Measurements from ENCODE around the gene ST6GALNAC3. TPM values are rescaled to one million over a fixed set of nuclear protein-coding genes. Genes with fewer than 3 reads are reported as not detected.

Gene ST6GALNAC3
- polyA plus RNA-seq, 3 donors: 63.8 to 87.0 (median 78.0) TPM

DNA sequence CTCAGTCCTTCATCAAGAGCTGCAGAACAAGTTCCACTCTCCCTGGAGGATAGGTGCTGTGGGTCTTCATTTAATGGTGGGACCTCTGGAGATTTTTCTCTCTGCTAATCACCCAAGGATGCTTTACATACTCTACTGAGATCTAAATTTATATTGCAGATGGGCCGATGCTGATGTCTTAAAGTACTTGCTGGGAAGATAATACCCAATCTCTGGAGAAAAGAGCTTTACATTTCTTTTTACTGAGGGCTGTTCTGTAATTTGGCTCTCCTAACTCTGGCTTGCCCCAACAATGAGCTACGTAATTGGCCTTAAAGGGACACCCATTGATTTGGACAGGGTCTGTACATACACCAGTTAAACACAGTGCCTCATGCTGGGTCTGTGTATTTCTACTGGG is 86.9 kb downstream of the ST6GALNAC3 start:
- no peak for DNase-seq (ENCODE audit: extremely low read depth in 1 of 11, low read depth in 9 of 11, low spot score in 4 of 11)

- DNase-seq (ENCODE audit: extremely low read depth in 1 of 11, low read depth in 9 of 11, low spot score in 4 of 11): no peak
Observed at GRCh38 chr1:76162254-76162653, 87.7 kb downstream of the ST6GALNAC3 start.

DNA sequence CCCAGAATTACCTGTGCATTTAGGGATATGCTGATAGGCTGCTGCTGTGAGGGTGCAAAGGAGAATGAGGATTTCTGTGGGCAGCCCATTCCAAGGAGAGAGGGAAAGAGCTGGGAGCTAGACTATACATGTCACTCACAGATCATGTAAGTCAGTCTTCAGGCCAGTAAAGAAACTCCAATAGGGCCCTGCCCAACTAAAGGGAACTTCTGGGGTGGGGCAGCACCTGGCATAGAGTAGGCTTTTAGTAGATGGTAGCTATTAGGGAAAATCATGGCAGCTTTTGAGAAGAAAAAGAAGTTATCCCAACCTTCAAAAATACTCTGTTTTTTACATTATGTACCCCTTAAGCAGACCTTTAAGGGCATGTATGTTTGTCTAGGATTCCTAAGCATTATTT is 89.6 kb downstream of the ST6GALNAC3 start:
- DNase-seq (ENCODE audit: extremely low read depth in 1 of 11, low read depth in 9 of 11, low spot score in 4 of 11): no peak

DNA sequence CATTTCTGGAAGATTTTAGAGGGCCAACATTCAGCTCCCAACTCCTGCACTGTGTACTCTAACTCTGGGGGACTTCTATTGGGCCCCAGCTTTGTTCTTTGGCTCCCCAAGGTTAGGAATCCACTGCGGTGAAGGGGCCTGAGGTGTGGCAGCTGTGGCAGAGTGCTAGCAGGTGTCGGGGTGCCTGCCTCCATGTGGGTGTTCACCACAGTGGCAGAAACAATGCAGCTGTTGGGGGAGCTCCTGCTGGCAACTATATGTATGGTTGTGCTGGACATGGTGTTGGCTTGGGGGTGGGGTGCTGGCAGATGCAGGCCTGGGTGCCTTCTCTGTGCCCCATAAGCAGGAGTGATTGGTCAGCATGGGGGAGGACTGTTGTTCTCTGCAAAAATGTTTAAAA is 95.5 kb downstream of the ST6GALNAC3 start:
- DNase-seq (ENCODE audit: extremely low read depth in 1 of 11, low read depth in 9 of 11, low spot score in 4 of 11): no peak

- no peak for DNase-seq (ENCODE audit: extremely low read depth in 1 of 11, low read depth in 9 of 11, low spot score in 4 of 11)
Observed at GRCh38 chr1:76170513-76170912, 96.0 kb downstream of the ST6GALNAC3 start.

DNA sequence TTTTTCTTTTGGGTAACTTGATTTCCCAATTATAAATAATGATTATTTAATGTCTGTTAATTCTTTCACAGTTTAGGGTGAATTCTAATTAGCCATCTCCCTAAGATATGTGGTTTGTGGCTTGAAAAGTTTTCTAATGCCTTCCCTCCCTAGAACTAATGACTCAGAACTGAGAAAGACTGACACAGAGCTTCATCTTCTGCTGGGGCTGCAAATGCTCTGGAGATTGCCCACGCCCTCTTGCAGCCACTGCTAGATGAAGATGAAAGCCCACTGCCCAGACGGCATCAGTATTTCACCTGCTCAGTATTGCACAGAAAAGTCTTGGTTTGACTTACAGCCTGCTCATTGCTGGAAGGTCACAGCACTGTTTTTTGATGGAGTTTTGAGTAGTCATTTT is 101.5 kb downstream of the ST6GALNAC3 start:
- DNase-seq (ENCODE audit: extremely low read depth in 1 of 11, low read depth in 9 of 11, low spot score in 4 of 11): no peak

DNA sequence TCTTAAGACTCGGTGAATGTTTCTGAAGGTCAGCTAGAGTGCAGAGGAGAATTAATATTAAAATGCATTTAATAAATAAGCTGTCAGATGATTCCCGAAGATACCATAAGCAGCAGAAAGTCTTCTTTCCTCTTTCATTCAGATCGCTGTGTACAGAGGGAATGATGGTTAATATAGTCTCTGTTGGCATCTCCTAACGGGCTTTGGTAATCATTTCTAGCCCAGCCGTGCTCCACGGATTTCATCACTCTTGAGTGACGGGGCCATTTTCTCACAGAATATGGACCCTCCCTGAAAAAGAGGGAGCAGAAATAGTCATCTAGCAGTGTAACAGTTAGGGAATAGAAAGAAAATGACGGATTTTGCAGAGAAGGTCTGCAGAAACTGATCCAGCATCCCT is 103.1 kb downstream of the ST6GALNAC3 start:
- no peak for DNase-seq (ENCODE audit: extremely low read depth in 1 of 11, low read depth in 9 of 11, low spot score in 4 of 11)

DNA sequence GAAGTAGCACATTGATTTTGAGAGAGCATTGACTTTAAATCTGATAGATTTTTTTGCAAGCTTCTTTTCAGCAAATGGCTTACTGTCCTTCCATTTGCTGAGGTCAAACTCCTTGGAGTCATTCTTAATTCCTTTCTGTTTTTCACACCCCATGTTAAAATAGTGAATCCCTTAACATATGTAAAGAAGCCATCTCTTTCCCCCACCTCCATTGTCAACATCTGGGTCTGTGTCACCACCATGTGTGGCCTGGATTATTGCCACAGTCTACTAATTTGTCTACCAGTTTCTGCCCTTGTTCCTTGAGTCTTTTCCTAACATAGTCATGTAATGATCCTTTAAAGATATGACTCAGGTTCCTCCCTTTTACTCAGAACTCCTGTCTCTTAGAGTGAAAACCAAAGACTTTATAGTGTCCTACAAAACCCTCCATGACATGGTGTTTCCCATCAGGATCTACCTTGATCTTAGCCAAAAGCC is 104.7 kb downstream of the ST6GALNAC3 start:
- no peak for DNase-seq (ENCODE audit: extremely low read depth in 1 of 11, low read depth in 9 of 11, low spot score in 4 of 11)

GRCh38 chr1:76185207-76185606 is 110.7 kb downstream of the ST6GALNAC3 start:
- DNase-seq (ENCODE audit: extremely low read depth in 1 of 11, low read depth in 9 of 11, low spot score in 4 of 11): no peak

- DNase-seq (ENCODE audit: extremely low read depth in 1 of 11, low read depth in 9 of 11, low spot score in 4 of 11): no peak
Observed at GRCh38 chr1:76186554-76187170, 112.1 kb downstream of the ST6GALNAC3 start.

DNA sequence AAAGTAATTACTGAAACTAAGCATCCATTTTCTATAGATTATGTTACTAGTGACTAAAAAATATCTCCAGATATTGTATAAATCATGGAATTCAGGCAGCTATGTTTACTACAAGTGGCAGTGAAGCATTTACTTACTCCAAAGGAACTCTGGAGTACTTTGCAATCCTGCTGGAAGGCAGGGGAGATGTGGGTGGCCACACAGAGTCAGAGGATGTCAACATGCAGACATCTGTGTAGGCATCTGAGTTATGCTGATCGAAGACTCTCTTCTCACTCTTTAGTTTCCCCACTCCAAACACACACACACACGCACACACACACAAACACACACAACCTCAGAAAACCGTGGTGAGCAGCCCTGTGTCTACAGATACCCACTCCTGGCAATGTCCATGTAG is 112.9 kb downstream of the ST6GALNAC3 start:
- DNase-seq (ENCODE audit: extremely low read depth in 1 of 11, low read depth in 9 of 11, low spot score in 4 of 11): no peak

- no peak for DNase-seq (ENCODE audit: extremely low read depth in 1 of 11, low read depth in 9 of 11, low spot score in 4 of 11)
Observed at GRCh38 chr1:76189310-76189709, 114.8 kb downstream of the ST6GALNAC3 start.

DNA sequence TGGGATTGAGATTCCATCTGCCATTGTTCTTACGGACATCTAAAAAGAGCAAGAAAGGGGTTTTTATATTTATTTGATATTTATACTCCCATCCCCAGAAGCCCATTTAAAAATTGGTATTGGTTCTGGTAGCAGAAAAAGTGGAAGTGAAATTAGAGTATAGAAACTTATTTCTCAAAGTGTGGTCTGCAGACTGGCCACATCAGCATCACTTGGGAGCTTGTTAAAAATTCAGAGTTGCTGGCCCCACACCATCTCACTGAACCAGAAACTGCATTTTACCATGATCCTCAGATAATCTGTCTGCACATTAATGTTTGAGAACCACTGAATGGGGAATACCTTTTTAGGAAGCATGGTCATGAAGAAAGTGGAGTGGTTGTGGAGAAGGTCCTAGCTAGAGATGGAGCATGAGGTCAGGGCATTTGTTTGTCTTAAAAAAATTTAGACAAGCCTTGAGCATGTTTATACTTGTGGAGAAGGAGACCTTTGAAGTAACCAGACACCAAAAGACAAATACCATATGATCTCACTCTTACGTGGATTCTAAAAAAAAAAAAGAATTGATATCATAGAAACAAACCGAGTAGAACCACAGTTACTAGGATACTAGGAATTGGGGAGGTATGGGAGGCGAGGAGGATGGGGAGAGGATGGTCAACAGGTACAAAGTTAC is 116.3 kb downstream of the ST6GALNAC3 start:
- no peak for DNase-seq (ENCODE audit: extremely low read depth in 1 of 11, low read depth in 9 of 11, low spot score in 4 of 11)

GRCh38 chr1:76191561-76191960 is 117.0 kb downstream of the ST6GALNAC3 start:
- DNase-seq (ENCODE audit: extremely low read depth in 1 of 11, low read depth in 9 of 11, low spot score in 4 of 11): no peak

GRCh38 chr1:76198452-76198851 is 123.9 kb downstream of the ST6GALNAC3 start:
- DNase-seq (ENCODE audit: extremely low read depth in 1 of 11, low read depth in 9 of 11, low spot score in 4 of 11): no peak

GRCh38 chr1:76202670-76203069 is 128.1 kb downstream of the ST6GALNAC3 start:
- DNase-seq (ENCODE audit: extremely low read depth in 1 of 11, low read depth in 9 of 11, low spot score in 4 of 11): no peak

DNA sequence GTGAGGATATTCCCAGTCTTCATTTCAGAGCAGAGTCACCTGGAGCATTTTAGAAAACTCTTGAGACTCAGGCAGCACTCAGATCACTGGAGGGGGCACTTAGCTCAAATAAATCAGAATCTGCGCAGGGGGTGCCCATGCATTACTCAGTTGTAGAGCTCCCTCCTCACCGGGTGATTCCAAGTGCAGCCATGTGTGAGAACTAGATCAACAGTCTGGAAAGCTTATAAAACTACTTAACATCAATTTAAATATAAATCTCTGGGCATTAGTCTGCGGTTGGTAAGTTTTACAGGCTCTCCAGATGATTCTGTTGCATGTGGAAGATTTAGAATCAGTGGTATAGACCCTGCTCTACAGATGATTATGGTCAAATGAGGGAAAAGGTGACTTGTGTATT is 128.6 kb downstream of the ST6GALNAC3 start:
- peak in 6 of 11 donors; percentile 9 to 38 (median 24) for DNase-seq (ENCODE audit: extremely low read depth in 1 of 11, low read depth in 9 of 11, low spot score in 4 of 11)

DNA sequence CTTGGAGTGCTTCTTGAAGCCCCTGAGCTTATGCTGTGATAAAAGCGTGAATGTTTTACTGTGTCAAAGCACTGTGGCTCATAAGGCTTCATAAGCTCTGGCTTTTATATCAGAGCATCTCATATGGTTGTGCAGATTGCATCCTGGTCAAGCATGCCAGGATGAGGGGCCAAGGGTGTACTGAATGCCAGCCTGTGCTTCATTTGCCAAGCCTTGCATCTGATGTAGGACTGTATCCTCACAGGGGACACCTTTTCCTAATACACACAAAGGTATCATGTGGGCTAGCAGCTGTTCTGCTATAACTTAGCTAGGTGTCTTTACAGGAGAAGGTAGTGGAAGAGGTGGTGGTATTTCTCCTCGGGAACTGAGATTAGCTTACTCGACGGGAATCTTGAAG is 134.7 kb downstream of the ST6GALNAC3 start:
- no peak for DNase-seq (ENCODE audit: extremely low read depth in 1 of 11, low read depth in 9 of 11, low spot score in 4 of 11)

DNA sequence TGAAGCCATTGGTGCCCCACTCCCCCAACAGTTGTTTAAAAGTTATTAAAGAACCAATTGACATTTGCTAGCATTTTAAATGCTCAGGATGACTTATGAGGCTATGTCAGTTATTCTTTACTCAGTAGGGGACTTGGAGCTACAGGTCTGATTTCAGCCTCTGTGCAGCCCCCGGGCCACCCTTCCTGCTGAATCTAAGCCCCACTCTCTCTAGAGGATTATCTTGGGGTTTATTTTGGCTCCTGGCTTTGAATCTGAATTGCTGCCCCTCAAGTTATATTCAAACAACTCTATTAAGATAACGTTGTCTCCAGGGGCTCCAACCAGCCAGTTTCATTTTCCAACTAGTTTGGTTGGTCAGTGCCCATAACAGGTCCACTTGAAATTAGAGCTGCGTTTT is 135.1 kb downstream of the ST6GALNAC3 start:
- no peak for DNase-seq (ENCODE audit: extremely low read depth in 1 of 11, low read depth in 9 of 11, low spot score in 4 of 11)

DNA sequence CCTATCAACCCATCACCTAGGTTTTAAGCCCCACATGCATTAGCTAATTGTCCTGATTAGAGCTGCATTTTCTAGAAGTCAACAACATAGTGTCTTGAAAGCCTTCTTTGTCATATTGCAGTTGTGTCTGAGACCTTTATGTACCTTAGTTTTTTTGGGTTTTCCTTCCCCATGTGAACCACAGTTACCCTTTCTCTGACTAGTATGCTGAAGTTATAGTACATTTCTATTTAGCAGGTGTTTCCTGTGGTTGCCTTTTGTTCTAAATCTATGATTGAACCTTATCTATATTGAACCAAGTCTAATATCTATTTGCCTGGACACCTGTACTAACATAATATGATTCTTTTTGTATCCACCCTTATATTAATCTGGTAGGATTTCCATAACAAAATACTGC is 135.6 kb downstream of the ST6GALNAC3 start:
- no peak for DNase-seq (ENCODE audit: extremely low read depth in 1 of 11, low read depth in 9 of 11, low spot score in 4 of 11)

DNA sequence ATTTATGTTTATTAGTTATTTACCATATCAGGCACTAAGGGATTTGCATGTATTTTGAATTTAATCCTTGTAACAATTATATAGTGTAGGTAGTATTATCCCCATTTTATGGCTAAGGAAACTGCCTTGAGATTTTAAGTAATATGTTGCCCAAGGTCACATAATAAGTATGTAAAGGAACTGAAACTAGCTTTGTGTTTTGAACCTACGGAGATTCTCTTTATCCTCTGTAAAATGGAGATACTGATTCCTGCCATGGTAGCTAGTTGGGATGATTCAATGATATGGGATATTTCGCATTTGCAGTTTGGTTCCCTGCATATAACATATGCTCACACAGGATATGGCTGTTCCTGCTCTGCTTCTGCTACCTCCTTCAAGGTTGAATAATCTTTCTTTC is 144.3 kb downstream of the ST6GALNAC3 start:
- DNase-seq (ENCODE audit: extremely low read depth in 1 of 11, low read depth in 9 of 11, low spot score in 4 of 11): no peak
